CD4-positive, alpha-beta T cell treated with Interleukin-10 for 1 hour (primary cell): ENCODE data around the gene HJV.

Source experiments
- DNase-seq: peaks from one replicate; pipeline ENCODE4 v3.0.0-alpha.2; 2020

Gene HJV

DNA sequence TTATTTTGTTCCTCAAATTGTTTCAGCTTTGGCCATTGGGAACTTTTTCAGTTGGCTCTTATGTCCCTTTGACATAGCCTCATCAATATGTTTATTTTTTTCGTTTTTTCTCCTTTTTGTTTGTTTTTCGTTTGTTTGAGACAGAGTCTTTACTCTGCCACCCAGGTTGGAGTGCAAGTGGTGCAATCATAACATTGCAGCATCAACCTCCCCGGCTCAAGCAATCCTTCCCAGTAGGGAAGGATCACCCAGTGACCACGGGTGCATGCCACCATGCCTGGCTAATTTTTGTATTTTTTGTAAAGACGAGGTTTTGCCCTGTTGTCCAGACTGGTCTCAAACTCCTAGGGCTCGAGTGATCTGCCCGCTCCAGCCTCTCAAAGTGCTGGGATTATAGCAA, 49.0 kb downstream of the HJV start:
- no peak for DNase-seq
